Kidney (tissue), 14 donors: Measurements from ENCODE around the gene STK17B. TPM values are rescaled to one million over a fixed set of nuclear protein-coding genes. Genes with fewer than 3 reads are reported as not detected.

ENCODE experiments used
- DNase-seq, 5 donors: peaks; one replicate each; pipeline ENCODE4 v3.0.0-alpha.2; 2013 to 2020
- FAIRE-seq: peaks from 2 replicates; lab custom pipeline; 2012; peaks lifted over from hg19 to GRCh38; lab: Jason Lieb, UNC
- H3K27ac ChIP-seq, 2 donors: one replicate each; pipeline ENCODE4 v1.7.0; 2013; ENCODE audit warnings: low read depth in 2 of 2, low read length in 2 of 2, inconsistent platforms in 1 of 2
- H3K27me3 ChIP-seq: one replicate; pipeline ENCODE4 v1.7.1; 2013; ENCODE audit warnings: low read length, inconsistent platforms; ENCODE audit not compliant: control insufficient read depth, insufficient read depth
- H3K36me3 ChIP-seq, 3 donors: one replicate each; pipeline versions ENCODE4 v1.7.0 to v1.7.1; 2013; ENCODE audit warnings: low read length in 3 of 3, control low read depth in 1 of 3, inconsistent platforms in 1 of 3; ENCODE audit not compliant: insufficient read depth in 3 of 3, control insufficient read depth in 2 of 3
- H3K4me1 ChIP-seq, 3 donors: one replicate each; pipeline versions ENCODE4 v1.7.0 to v1.7.1; 2013; ENCODE audit warnings: low read length in 3 of 3, inconsistent platforms in 1 of 3, low read depth in 1 of 3; ENCODE audit not compliant: control insufficient read depth in 2 of 3, insufficient read depth in 2 of 3
- H3K4me3 ChIP-seq, 3 donors: one replicate each; pipeline versions ENCODE4 v1.7.0 to v1.8.1; 2013; ENCODE audit warnings: low read length in 3 of 3, control low read depth in 1 of 3, inconsistent platforms in 1 of 3
- H3K9ac ChIP-seq, 3 donors: one replicate each; pipeline versions ENCODE4 v1.7.0 to v1.7.1; 2013; ENCODE audit warnings: low read length in 3 of 3, control low read depth in 1 of 3, inconsistent platforms in 1 of 3
- H3K9me3 ChIP-seq, 3 donors: one replicate each; pipeline versions ENCODE4 v1.7.0 to v1.7.1; 2013; ENCODE audit warnings: low read length in 3 of 3, control low read depth in 1 of 3, inconsistent platforms in 1 of 3; ENCODE audit not compliant: control insufficient read depth in 2 of 3, insufficient read depth in 1 of 3
- CTCF ChIP-seq: IDR thresholded peaks from 3 replicates; pipeline ENCODE4 v1.5.1; 2012; ENCODE audit warnings: mild to moderate bottlenecking, moderate library complexity, borderline replicate concordance; ENCODE audit not compliant: insufficient read depth; ENCODE audit errors: extremely low read depth
- intact Hi-C: fragments of 100-400 bp; cut with DNase I; formaldehyde crosslinking; loops from one replicate; pipeline ENCODE4 v1.11.1; 2022
- polyA plus RNA-seq: library from polyadenylated mRNA; stranded (reverse); fragments of 350-450 nt; fragmentation: Illumina TruSeq; extraction: RNeasy Lipid Tissue Mini Kit (QIAGEN cat#74804); gene quantifications from one replicate; pipeline ENCODE4 v1.2.3, GENCODE V29; 2014; ENCODE audit warnings: low read depth, low replicate concordance; ENCODE audit not compliant: insufficient read depth
- total RNA-seq: library from RNA; stranded (reverse); fragmentation: NEBNext Ultra II Directional; extraction: Animal tissue kit (Norgen Biotek cat#: 25700); gene quantifications from one replicate; pipeline ENCODE4 v1.2.1, GENCODE V29; 2021
- donor health status: control.
- donor health status: control.
- donor health status: control.
- donor health status: control.
- donor health status: control.
- donor health status: DM: yes; HTN: yes; CAD: no.
- donor health status: Normal renal cell carcinoma (clear cell type).

The STK17B gene
- total and polyA plus RNA-seq, 2 donors from 2014 or later, result 3.4 to 41.0 TPM

GRCh38 chr2:196130039-196130825 lies 41.1 kb downstream of the STK17B start:
- no peaks in the 10 kb centered on the region for H3K36me3 ChIP-seq
- no peak overlapping the region for H3K4me3 ChIP-seq
- no peaks in the 10 kb centered on the region for H3K4me1 ChIP-seq
- intact Hi-C loops, result no loop called here
- H3K27ac ChIP-seq, result no peak overlapping the region
- no peak for FAIRE-seq
- no peak for DNase-seq
- no peak overlapping the region for H3K9ac ChIP-seq
- no peak for TF ChIP-seq CTCF
- peaks cover 3 to 42% (median 14%) of the 10 kb centered on the region in 3 donors for H3K9me3 ChIP-seq
- no peaks in the 10 kb centered on the region for H3K27me3 ChIP-seq

DNA sequence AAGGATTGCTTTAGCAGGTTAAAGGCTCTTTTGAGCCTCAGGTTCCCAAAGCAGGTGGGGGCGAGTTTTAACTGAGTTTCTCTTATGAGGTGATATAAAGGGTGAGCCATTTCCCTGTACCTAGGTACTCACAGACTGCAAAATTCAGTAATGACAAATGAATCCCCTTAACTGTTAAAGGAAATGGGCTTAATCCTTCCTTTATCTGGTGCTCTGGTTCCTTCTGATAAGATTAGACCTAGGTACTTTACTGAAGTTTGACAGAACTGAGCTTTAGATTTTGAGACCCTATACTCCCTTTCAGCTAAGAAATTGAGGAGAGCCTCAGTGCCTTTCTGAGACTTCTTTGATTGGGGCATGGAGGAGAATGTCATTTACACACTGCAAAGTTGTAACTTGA lies 42.6 kb downstream of the STK17B start:
- H3K4me3 ChIP-seq, result no peak overlapping the region
- intact Hi-C loops, result no loop called here
- no peak for TF ChIP-seq CTCF
- no peaks in the 10 kb centered on the region for H3K4me1 ChIP-seq
- no peak for DNase-seq
- no peaks in the 10 kb centered on the region for H3K36me3 ChIP-seq
- peaks cover 3 to 42% (median 14%) of the 10 kb centered on the region in 3 donors for H3K9me3 ChIP-seq
- no peak overlapping the region for H3K27ac ChIP-seq
- H3K9ac ChIP-seq, result no peak overlapping the region
- H3K27me3 ChIP-seq, result no peaks in the 10 kb centered on the region
- no peak for FAIRE-seq

DNA sequence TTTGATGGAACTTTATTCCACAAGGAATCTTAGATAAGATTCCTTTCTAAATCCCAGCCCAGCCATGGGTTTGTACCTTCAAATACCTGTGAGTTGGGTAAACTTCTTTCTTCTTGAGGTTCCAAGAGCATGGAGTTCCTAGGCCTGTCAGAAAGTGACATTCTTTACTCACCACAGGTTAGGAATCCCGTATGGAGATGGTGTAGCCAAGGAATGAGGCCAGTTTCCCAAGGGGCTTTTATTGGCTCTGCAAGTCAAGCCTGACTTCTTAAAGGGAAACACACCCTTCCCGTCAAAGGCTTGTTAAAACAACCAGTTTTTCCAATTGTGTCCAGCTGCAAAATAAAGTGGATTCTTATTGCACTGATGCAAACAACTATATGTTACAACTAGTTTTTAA lies 45.8 kb downstream of the STK17B start:
- Histone ChIP-seq H3K4me3 (no peak overlapping the region), H3K27ac (no peak overlapping the region), H3K27me3 (no peaks in the 10 kb centered on the region), H3K36me3 (no peaks in the 10 kb centered on the region), H3K4me1 (no peaks in the 10 kb centered on the region), H3K9ac (no peak overlapping the region), H3K9me3 (peaks cover 1 to 15% (median 6%) of the 10 kb centered on the region in 3 donors)
- intact Hi-C loops, result no loop called here
- DNase-seq (peak in 1 of 5 donors; percentile 14), FAIRE-seq (no peak)
- TF ChIP-seq CTCF, result no peak
